ENCODE results near the gene CYP21A2.
"Not testable (repeated sequence)": the region's sequence is repeated elsewhere in the genome, so short reads cannot be mapped to it uniquely, and the experiment has no call there.

DNA sequence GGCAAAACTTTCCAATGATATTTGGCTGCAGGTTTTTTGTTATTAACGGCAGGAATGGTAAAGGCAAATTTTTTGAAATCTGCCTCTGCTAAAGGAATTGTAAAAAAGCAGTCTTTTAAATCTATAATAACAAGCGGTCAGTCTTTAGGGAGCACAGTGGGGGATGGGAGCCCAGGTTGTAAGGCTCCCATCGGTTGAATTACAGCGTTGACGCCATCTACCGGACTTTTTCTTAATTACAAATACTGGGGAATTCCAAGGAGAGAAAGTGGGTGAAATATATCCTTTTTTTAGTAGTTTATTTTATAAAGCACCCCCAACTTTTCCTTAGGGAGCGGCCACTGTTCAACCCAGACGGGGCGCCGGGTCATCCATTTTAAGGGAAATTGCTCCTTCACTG, 48.9 kb upstream of the CYP21A2 start:
- TF ChIP-seq POLR2AphosphoS5 (IDR thresholded peaks at IDR 0.05; ENCODE audit: low read depth, low read length); POLR2A (IDR thresholded peaks at IDR 0.05; ENCODE audit: low read depth, low read length); TAF1 (IDR thresholded peaks at IDR 0.05; ENCODE audit: borderline replicate concordance, low read depth, low read length): not testable (repeated sequence)

All from GM12892 (cell line).